Measurements from ENCODE around the gene KHDRBS2.

Gene KHDRBS2

GRCh38 chr6:62265906-62266525 lies 20.0 kb downstream of the KHDRBS2 start:
- TF ChIP-seq CTCF (conservative IDR thresholded peaks at IDR 0.05): no peak
- no peak overlapping the region for H3K27ac ChIP-seq

- no peak overlapping the region for H3K27ac ChIP-seq
- no peak for TF ChIP-seq CTCF (conservative IDR thresholded peaks at IDR 0.05)
Measured at GRCh38 chr6:62262283-62262682, 23.7 kb downstream of the KHDRBS2 start.

- TF ChIP-seq CTCF (conservative IDR thresholded peaks at IDR 0.05): no peak
- no peak overlapping the region for H3K27ac ChIP-seq
Measured at GRCh38 chr6:62246087-62246486, 39.9 kb downstream of the KHDRBS2 start.

GRCh38 chr6:62236784-62237183 lies 49.2 kb downstream of the KHDRBS2 start:
- TF ChIP-seq CTCF (conservative IDR thresholded peaks at IDR 0.05): no peak
- H3K27ac ChIP-seq: no peak overlapping the region

GRCh38 chr6:62229231-62229630 lies 56.8 kb downstream of the KHDRBS2 start:
- TF ChIP-seq CTCF (conservative IDR thresholded peaks at IDR 0.05): no peak
- no peak overlapping the region for H3K27ac ChIP-seq

GRCh38 chr6:62217866-62218265 lies 68.2 kb downstream of the KHDRBS2 start:
- no peak for TF ChIP-seq CTCF (conservative IDR thresholded peaks at IDR 0.05)
- H3K27ac ChIP-seq: no peak overlapping the region

GRCh38 chr6:62202078-62202477 lies 83.9 kb downstream of the KHDRBS2 start:
- H3K27ac ChIP-seq: no peak overlapping the region
- TF ChIP-seq CTCF (conservative IDR thresholded peaks at IDR 0.05): no peak

Data from VCaP (cell line).